ENCODE measurements around the gene SPRR3. TPM values are rescaled to one million over a fixed set of nuclear protein-coding genes. Genes with fewer than 3 reads are reported as not detected.

SPRR3 gene, protein sequence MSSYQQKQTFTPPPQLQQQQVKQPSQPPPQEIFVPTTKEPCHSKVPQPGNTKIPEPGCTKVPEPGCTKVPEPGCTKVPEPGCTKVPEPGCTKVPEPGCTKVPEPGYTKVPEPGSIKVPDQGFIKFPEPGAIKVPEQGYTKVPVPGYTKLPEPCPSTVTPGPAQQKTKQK
- total RNA-seq = not detected in 2 replicates

DNA sequence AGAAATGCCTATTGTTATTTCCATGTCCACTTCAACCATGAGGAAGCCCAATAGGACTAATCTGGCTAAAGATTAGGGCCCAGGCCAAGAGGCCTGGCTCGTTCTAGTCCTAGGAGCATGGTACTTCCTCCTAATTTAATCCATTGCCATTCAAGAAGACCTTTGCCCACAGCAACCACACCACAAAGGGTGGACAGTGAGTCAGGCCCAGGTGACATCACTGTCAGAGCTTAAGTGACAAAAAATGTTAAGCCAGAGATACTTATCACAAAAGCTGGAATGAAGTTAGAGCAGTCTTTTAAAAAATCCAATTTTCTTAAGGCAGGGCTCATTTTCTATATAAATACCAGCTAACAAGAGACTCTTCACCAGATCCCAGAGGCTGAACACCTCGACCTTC, at the start of gene SPRR3:
Gene SPRR3, plus strand, starts transcription at position 368 of the 400 bp plus-strand sequence. CDS start 1,272 bp downstream, outside the sequence.

DNA sequence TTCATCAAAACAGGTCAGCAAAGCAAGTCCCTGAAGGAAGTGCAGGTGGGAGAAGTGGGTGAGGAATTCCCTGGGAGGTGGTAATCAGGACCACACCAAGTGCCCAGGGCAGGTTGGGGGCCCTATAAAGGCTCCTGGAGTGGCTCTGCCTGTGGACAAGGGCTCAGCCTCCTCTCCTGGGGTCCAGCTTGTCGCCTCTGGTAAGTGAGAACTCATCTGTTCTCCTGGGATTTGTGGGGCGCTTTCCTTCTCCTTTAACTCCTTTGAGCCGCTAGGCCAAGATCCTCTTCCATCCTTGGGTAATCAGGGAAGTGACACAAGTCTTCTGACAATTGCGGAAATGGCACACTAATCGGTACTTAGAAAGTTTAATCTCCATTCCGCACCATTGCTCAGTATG, 31.1 kb upstream of the SPRR3 start, which contains the start of gene SPRR4:
Gene SPRR4, plus strand, starts transcription at position 154 of the 400 bp plus-strand sequence. CDS start 1,243 bp downstream, outside the sequence.

GRCh38 chr1:152983743-152984142, 17.8 kb upstream of the SPRR3 start, which contains the start of gene SPRR1A:
SPRR1A (plus strand) TSS chr1:152984081; CDS start chr1:152985231, 1,150 bp downstream.

GRCh38 chr1:153030895-153031294, 29.3 kb downstream of the SPRR3 start, which contains the start of gene SPRR1B:
SPRR1B (plus strand) TSS chr1:153031203; CDS start chr1:153032346, 1,143 bp downstream.

GRCh38 chr1:153040950-153041631, 39.5 kb downstream of the SPRR3 start, which contains the start of gene SPRR2D:
SPRR2D (minus strand) TSS chr1:153041120; CDS start chr1:153040346, 774 bp downstream.

Other genes with a start within 250 kb of the SPRR3 start
- not detected in 2 replicates for gene KPRP, start 243.7 kb upstream of the SPRR3 start, total RNA-seq
- gene LCE1F, start 226.6 kb upstream of the SPRR3 start, total RNA-seq = not detected in 2 replicates
- gene LCE1E, start 215.5 kb upstream of the SPRR3 start, total RNA-seq = not detected in 2 replicates
- gene LCE1D, start 205.0 kb upstream of the SPRR3 start, total RNA-seq = not detected in 2 replicates
- not detected in 2 replicates for gene LCE1C, start 195.1 kb upstream of the SPRR3 start, total RNA-seq
- gene LCE1B, start 189.8 kb upstream of the SPRR3 start, total RNA-seq = not detected in 2 replicates
- not detected in 2 replicates for gene LCE1A, start 174.3 kb upstream of the SPRR3 start, total RNA-seq
- not detected in 2 replicates for gene LCE6A, start 158.9 kb upstream of the SPRR3 start, total RNA-seq
- gene LCE7A, start 141.8 kb upstream of the SPRR3 start, total RNA-seq = not detected in 2 replicates
- gene SMCP, start 123.4 kb upstream of the SPRR3 start, total RNA-seq = not detected in 2 replicates
- gene IVL, start 93.2 kb upstream of the SPRR3 start, total RNA-seq = not detected in 2 replicates
- gene SPRR5, start 54.5 kb upstream of the SPRR3 start, total RNA-seq = not detected in 2 replicates
- gene SPRR4, start 31.1 kb upstream of the SPRR3 start, total RNA-seq = not detected in 2 replicates
- not detected in 2 replicates for gene SPRR1A, start 17.7 kb upstream of the SPRR3 start, total RNA-seq
- not detected in 2 replicates for gene SPRR1B, start 29.5 kb downstream of the SPRR3 start, total RNA-seq
- gene SPRR2D, start 39.4 kb downstream of the SPRR3 start, total RNA-seq = not detected in 2 replicates
- gene SPRR2A, start 55.8 kb downstream of the SPRR3 start, total RNA-seq = not detected in 2 replicates
- not detected in 2 replicates for gene SPRR2B, start 69.9 kb downstream of the SPRR3 start, total RNA-seq
- not detected in 2 replicates for gene SPRR2E, start 92.8 kb downstream of the SPRR3 start, total RNA-seq
- gene SPRR2F, start 111.8 kb downstream of the SPRR3 start, total RNA-seq = not detected in 2 replicates
- gene SPRR2G, start 149.1 kb downstream of the SPRR3 start, total RNA-seq = not detected in 2 replicates
- not detected in 2 replicates for gene LELP1, start 201.7 kb downstream of the SPRR3 start, total RNA-seq
- gene PRR9, start 215.8 kb downstream of the SPRR3 start, total RNA-seq = not detected in 2 replicates

Measured in smooth muscle cell of trachea (primary cell).